ENCODE results near the gene GRB10.

DNA sequence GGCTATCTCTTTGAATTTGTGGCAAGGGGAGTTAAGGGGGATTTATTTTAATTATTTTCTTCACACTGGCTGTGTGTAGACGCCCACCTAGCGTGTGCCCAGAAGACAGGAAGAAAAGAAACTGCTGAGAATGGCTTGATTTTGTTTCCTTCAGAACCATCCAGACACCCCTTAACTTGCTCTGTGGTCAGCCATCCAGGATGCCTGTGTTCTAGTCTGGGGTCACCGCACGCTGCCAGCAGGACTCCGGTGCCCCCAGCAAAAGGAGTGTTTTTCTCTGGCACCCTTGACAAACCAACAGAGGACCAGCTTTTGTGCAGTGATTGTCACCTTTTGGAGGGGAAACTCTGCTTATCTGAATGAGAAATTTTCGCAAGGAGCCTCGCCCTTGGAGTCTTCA is 222.8 kb downstream of the GRB10 start:
- TF ChIP-seq, protein P1, sequence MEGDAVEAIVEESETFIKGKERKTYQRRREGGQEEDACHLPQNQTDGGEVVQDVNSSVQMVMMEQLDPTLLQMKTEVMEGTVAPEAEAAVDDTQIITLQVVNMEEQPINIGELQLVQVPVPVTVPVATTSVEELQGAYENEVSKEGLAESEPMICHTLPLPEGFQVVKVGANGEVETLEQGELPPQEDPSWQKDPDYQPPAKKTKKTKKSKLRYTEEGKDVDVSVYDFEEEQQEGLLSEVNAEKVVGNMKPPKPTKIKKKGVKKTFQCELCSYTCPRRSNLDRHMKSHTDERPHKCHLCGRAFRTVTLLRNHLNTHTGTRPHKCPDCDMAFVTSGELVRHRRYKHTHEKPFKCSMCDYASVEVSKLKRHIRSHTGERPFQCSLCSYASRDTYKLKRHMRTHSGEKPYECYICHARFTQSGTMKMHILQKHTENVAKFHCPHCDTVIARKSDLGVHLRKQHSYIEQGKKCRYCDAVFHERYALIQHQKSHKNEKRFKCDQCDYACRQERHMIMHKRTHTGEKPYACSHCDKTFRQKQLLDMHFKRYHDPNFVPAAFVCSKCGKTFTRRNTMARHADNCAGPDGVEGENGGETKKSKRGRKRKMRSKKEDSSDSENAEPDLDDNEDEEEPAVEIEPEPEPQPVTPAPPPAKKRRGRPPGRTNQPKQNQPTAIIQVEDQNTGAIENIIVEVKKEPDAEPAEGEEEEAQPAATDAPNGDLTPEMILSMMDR (IDR thresholded peaks at IDR 0.05; ENCODE audit: low read depth, low read length, missing input control): no peak
- TF ChIP-seq RAD21 (IDR thresholded peaks at IDR 0.05): no peak
- TF ChIP-seq YY1 (IDR thresholded peaks at IDR 0.05): no peak
- TF ChIP-seq, protein P2, sequence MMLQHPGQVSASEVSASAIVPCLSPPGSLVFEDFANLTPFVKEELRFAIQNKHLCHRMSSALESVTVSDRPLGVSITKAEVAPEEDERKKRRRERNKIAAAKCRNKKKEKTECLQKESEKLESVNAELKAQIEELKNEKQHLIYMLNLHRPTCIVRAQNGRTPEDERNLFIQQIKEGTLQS (IDR thresholded peaks at IDR 0.05): no peak
